HG03064 (cell line): ENCODE measurements around the gene SH3GL2.

Source experiments
- ATAC-seq: cut with Tn5 transposase; IDR thresholded peaks from one replicate; pipeline ENCODE4 v1.9.1; 2021; ENCODE audit warnings: low read depth; ENCODE audit not compliant: unreplicated experiment

The SH3GL2 gene

GRCh38 chr9:17653947-17654465, 75.1 kb downstream of the SH3GL2 start:
- ATAC-seq, result no peak

GRCh38 chr9:17656889-17657288, 78.0 kb downstream of the SH3GL2 start:
- ATAC-seq, result no peak

GRCh38 chr9:17658237-17658636, 79.4 kb downstream of the SH3GL2 start:
- ATAC-seq, result no peak

- no peak for ATAC-seq
These were observed 81.3 kb downstream of the SH3GL2 start for GRCh38 chr9:17660158-17660557.

GRCh38 chr9:17665450-17665849, 86.6 kb downstream of the SH3GL2 start:
- ATAC-seq, result no peak

GRCh38 chr9:17669206-17669605, 90.3 kb downstream of the SH3GL2 start:
- no peak for ATAC-seq

- ATAC-seq, result no peak
These were observed 103.8 kb downstream of the SH3GL2 start for GRCh38 chr9:17682684-17683083.

- no peak for ATAC-seq
These were observed 110.0 kb downstream of the SH3GL2 start for GRCh38 chr9:17688834-17689233.

- ATAC-seq, result no peak
These were observed 115.5 kb downstream of the SH3GL2 start for GRCh38 chr9:17694336-17694735.

GRCh38 chr9:17695482-17695881, 116.6 kb downstream of the SH3GL2 start:
- ATAC-seq, result no peak

GRCh38 chr9:17699615-17700330, 120.9 kb downstream of the SH3GL2 start:
- no peak for ATAC-seq

- no peak for ATAC-seq
These were observed 127.5 kb downstream of the SH3GL2 start for GRCh38 chr9:17706347-17706746.

GRCh38 chr9:17719053-17719452, 140.2 kb downstream of the SH3GL2 start:
- ATAC-seq, result no peak

- no peak for ATAC-seq
These were observed 143.1 kb downstream of the SH3GL2 start for GRCh38 chr9:17721954-17722353.

GRCh38 chr9:17723656-17724055, 144.8 kb downstream of the SH3GL2 start:
- ATAC-seq, result no peak

GRCh38 chr9:17725399-17726010, 146.6 kb downstream of the SH3GL2 start:
- no peak for ATAC-seq

- ATAC-seq, result no peak
These were observed 147.4 kb downstream of the SH3GL2 start for GRCh38 chr9:17726298-17726697.

GRCh38 chr9:17730899-17731298, 152.0 kb downstream of the SH3GL2 start:
- no peak for ATAC-seq

GRCh38 chr9:17731308-17731707, 152.4 kb downstream of the SH3GL2 start:
- no peak for ATAC-seq

- ATAC-seq, result no peak
These were observed 155.8 kb downstream of the SH3GL2 start for GRCh38 chr9:17734674-17735073.

- no peak for ATAC-seq
These were observed 157.0 kb downstream of the SH3GL2 start for GRCh38 chr9:17735859-17736258.

GRCh38 chr9:17739022-17739421, 160.2 kb downstream of the SH3GL2 start:
- ATAC-seq, result no peak
